Glutamatergic neuron (in vitro differentiated cells): Measurements from ENCODE around the gene KCTD16. TPM values are rescaled to one million over a fixed set of nuclear protein-coding genes. Genes with fewer than 3 reads are reported as not detected.

Source experiments
- DNase-seq: peaks from one replicate; pipeline ENCODE4 v3.0.0; 2022
- H3K27ac Mint-ChIP-seq: one replicate; pipeline ENCODE4 v1.8.0; 2020; ENCODE audit warnings: mild to moderate bottlenecking, mixed read lengths, inconsistent platforms; ENCODE audit not compliant: unreplicated experiment
- H3K27me3 Mint-ChIP-seq: one replicate; pipeline ENCODE4 v1.8.0; 2020; ENCODE audit warnings: mild to moderate bottlenecking, moderate library complexity, mixed read lengths, inconsistent platforms; ENCODE audit not compliant: unreplicated experiment
- H3K36me3 Mint-ChIP-seq: one replicate; pipeline ENCODE4 v1.8.0; 2020; ENCODE audit warnings: mild to moderate bottlenecking, mixed read lengths, inconsistent platforms; ENCODE audit not compliant: unreplicated experiment
- H3K4me1 Mint-ChIP-seq: one replicate; pipeline ENCODE4 v1.8.0; 2020; ENCODE audit warnings: mild to moderate bottlenecking, low read depth, mixed read lengths, inconsistent platforms; ENCODE audit not compliant: unreplicated experiment
- H3K4me3 Mint-ChIP-seq: one replicate; pipeline ENCODE4 v1.8.0; 2020; ENCODE audit warnings: mild to moderate bottlenecking, mixed read lengths, inconsistent platforms; ENCODE audit not compliant: unreplicated experiment
- H3K9me3 Mint-ChIP-seq: one replicate; pipeline ENCODE4 v1.8.0; 2020; ENCODE audit warnings: mild to moderate bottlenecking, moderate library complexity, mixed read lengths, inconsistent platforms; ENCODE audit not compliant: unreplicated experiment
- total RNA-seq: library from RNA; stranded (reverse); fragmentation: NEBNext Ultra II Directional; extraction: Animal tissue kit (Norgen Biotek cat#: 25700); gene quantifications from one replicate; pipeline ENCODE4 v1.2.1, GENCODE V29; 2021; ENCODE audit not compliant: unreplicated experiment
- TF ChIP-seq, protein P1 (sequence below): fragments of 200-600 bp; sonication (generic); IDR thresholded peaks from one replicate; pipeline ENCODE4 v1.5.0; 2021; ENCODE audit not compliant: partially characterized antibody, unreplicated experiment

The KCTD16 gene
- total RNA-seq, 1 donor from 2014 or later: 16.9 TPM

DNA sequence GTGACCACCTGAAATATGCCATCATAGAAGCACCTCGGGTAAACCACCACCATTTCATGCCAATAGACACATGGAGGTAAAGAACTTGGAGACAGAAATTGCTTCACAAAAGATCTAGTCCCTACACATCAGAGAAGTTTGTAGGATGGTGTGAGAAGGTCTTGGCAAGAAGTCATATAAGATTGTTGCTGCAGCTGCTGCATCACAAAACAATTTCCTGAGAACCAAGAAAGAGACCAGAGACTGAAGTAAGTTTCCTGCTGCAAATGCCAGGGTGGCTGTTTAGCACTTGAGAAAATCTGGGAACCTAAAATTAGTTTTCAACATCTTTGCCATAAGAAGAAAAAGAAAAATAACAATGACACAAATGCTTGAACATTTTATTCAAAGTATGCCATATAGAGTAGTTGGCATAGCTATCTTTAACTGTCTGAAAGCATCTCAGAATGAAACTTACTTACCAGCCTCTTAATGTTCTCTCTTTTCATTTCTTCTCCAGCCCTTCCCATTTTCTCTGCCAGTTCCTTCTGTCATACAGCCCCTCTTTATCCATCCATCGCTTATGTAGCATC is 114.3 kb downstream of the KCTD16 start:
- Mint-ChIP-seq H3K9me3 (no peaks in the 10 kb centered on the region), H3K36me3 (no peaks in the 10 kb centered on the region), H3K27ac (no peak overlapping the region), H3K4me1 (no peaks in the 10 kb centered on the region), H3K4me3 (no peak overlapping the region), H3K27me3 (no peaks in the 10 kb centered on the region)
- no peak for DNase-seq
- TF ChIP-seq, protein P1, sequence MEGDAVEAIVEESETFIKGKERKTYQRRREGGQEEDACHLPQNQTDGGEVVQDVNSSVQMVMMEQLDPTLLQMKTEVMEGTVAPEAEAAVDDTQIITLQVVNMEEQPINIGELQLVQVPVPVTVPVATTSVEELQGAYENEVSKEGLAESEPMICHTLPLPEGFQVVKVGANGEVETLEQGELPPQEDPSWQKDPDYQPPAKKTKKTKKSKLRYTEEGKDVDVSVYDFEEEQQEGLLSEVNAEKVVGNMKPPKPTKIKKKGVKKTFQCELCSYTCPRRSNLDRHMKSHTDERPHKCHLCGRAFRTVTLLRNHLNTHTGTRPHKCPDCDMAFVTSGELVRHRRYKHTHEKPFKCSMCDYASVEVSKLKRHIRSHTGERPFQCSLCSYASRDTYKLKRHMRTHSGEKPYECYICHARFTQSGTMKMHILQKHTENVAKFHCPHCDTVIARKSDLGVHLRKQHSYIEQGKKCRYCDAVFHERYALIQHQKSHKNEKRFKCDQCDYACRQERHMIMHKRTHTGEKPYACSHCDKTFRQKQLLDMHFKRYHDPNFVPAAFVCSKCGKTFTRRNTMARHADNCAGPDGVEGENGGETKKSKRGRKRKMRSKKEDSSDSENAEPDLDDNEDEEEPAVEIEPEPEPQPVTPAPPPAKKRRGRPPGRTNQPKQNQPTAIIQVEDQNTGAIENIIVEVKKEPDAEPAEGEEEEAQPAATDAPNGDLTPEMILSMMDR: no peak

DNA sequence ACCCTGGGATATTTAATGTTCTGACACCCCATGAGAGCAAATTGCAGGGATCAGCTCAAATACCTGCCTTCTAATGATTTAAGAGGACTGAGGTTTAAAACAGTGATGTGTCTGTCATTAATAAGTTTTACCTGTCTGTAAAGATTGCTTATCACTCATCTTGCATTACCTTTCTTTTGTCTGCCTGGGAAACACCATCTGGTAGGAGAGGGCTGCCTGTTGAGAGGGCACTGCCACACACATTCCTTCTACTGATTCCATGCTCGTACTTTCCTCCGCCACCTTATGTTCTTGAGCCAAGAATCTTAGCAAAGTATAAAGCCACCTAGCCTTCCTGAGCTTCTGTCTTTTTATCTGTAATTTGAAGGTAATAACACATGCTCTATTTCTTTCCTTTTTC is 118.6 kb downstream of the KCTD16 start:
- H3K4me3 Mint-ChIP-seq: no peak overlapping the region
- no peaks in the 10 kb centered on the region for H3K36me3 Mint-ChIP-seq
- TF ChIP-seq, protein P1: no peak

DNA sequence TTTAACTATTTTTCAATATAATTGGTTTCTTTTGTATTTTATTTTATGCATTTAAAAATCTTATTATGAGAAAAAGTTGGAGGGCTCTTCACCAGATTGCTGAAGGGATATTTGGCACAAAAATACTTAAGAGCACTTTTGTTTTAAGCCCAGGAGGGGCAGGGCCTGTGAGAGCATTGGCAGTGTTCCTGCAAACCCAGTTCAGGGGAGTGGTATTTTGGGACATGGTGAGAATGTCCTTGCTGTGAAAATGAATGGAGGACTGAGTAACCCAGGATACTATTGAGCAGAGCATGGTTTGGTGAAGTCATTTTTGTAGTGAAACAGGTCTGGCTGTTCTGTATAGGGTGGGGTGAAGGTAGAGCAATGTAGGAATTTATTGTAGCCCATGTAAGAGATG is 121.4 kb downstream of the KCTD16 start:
- Mint-ChIP-seq H3K4me3 (no peak overlapping the region), H3K9me3 (no peaks in the 10 kb centered on the region), H3K36me3 (peaks cover 2% of the 10 kb centered on the region), H3K4me1 (no peaks in the 10 kb centered on the region), H3K27me3 (no peaks in the 10 kb centered on the region), H3K27ac (no peak overlapping the region)
- TF ChIP-seq, protein P1: no peak
- no peak for DNase-seq

More for the DNA sequence above, 118.6 kb downstream of the KCTD16 start:
- Mint-ChIP-seq H3K4me1 (no peaks in the 10 kb centered on the region), H3K9me3 (no peaks in the 10 kb centered on the region), H3K27ac (no peak overlapping the region), H3K27me3 (no peaks in the 10 kb centered on the region)
- no peak for DNase-seq

DNA sequence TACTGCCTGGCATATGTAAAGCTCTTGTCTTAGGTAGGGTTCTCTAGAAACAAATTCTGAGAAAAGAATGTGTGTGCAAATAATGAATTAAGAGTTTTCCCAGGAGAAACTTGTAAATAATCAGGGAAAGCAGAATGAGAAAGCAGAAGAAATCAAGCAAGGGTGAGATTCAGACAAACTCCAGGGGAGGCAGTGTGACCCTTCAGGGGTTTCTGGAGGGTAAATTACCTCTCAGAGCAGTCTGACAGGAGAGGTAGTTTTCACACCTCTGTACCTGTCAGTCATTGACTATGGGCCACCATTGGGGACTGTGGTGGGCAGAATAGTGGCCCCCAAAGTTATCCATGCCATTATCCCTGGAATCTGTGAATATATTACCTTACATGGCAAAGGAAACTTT is 124.6 kb downstream of the KCTD16 start:
- no peak overlapping the region for H3K27ac Mint-ChIP-seq
- no peaks in the 10 kb centered on the region for H3K27me3 Mint-ChIP-seq
- H3K36me3 Mint-ChIP-seq: peaks cover 4% of the 10 kb centered on the region
- H3K4me3 Mint-ChIP-seq: no peak overlapping the region
- H3K9me3 Mint-ChIP-seq: no peaks in the 10 kb centered on the region
- H3K4me1 Mint-ChIP-seq: no peaks in the 10 kb centered on the region
- no peak for DNase-seq
- TF ChIP-seq, protein P1: no peak

DNA sequence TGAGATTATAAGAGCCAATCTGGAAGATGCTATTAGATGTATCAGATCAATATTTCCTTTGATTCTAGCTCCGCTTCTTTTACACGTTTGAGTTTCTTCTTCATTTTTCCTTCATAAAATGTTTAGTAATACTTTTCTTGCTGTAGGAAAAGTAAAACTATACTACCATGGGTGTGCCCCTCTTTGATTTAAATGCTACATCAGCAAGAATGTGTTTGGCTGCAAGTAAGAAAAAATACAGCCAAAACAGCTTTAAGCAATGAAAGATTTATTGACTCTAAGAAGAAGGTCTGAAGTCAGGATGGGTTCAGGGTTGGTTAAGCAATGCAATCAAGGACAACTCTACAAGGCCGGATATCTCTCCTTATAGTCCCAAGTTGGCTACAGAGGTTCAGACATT is 126.4 kb downstream of the KCTD16 start:
- H3K4me3 Mint-ChIP-seq: no peak overlapping the region
- TF ChIP-seq, protein P1: no peak
- DNase-seq: no peak
- no peaks in the 10 kb centered on the region for H3K27me3 Mint-ChIP-seq
- no peaks in the 10 kb centered on the region for H3K9me3 Mint-ChIP-seq
- peaks cover 4% of the 10 kb centered on the region for H3K36me3 Mint-ChIP-seq
- H3K4me1 Mint-ChIP-seq: no peaks in the 10 kb centered on the region
- no peak overlapping the region for H3K27ac Mint-ChIP-seq
